A172 (cell line): ENCODE data around the gene CGRRF1. TPM values are rescaled to one million over a fixed set of nuclear protein-coding genes. Genes with fewer than 3 reads are reported as not detected.

Experiments used
- DNase-seq: peaks from one replicate; pipeline ENCODE4 v3.0.0-alpha.2; 2015; ENCODE audit warnings: low spot score
- total RNA-seq: library from RNA; depleted of rRNA; stranded (reverse); fragments of >200 nt; shearing (Covaris generic); gene quantifications from 2 replicates; pipeline ENCODE4 v1.2.3, GENCODE V29; 2014

CGRRF1 gene
- total RNA-seq, 1 experiment from 2014 or later, result 10.9 TPM

- DNase-seq, result no peak
Observed at GRCh38 chr14:54489731-54490444, 19.8 kb upstream of the CGRRF1 start.

DNA sequence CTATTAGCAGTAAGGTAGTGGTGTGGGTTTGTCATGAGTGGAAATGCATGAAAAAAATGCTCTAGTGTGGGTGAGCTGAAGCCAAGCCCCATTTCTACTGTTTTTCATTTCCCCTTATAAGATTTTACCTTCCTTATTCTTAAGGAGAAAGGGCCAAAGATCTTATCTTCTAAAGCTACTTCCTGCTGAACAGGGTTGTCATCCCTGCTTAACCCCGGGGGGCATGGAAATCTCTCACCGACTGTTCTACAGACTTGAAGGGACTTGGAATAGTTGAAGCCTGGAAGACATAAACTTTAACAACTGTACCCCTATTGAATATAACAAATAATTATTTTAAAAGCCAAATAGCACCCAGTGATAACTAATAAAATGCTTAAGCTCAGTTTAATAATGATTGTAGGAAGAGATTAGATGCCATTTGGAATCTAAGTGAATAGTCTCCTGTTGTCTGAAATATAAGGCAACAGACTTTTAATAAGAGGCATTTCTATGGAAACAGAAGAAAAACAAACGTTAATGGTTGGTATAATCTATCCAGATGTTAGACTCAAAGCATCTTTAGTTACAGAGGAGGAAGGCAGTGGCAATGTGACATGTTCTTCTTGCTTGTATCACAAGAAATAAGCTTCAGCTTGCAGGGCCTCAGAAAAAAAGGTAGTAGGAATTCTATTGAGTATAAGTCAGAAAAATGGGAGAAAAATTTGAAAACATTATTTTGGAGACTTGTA, 19.1 kb upstream of the CGRRF1 start:
- DNase-seq, result no peak

DNA sequence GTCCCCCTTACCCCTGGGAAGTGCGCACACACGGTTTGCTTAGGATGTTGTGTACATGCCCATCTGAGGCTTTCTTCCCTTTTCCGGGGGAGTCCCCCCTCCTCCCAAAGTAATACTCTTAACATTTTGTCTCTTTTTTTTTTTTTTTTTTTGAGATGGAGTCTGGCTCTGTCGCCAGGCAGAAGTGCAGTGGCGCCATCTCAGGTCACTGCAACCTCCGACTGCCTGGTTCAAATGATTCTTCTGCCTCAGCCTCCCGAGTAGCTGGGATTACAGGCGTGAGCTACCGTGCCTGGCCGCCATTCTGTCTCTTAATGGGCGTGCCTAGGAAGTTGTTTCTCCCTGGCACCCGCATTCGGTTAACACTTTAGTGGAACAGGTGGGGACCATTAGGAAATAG, 16.4 kb upstream of the CGRRF1 start:
- DNase-seq, result no peak

DNA sequence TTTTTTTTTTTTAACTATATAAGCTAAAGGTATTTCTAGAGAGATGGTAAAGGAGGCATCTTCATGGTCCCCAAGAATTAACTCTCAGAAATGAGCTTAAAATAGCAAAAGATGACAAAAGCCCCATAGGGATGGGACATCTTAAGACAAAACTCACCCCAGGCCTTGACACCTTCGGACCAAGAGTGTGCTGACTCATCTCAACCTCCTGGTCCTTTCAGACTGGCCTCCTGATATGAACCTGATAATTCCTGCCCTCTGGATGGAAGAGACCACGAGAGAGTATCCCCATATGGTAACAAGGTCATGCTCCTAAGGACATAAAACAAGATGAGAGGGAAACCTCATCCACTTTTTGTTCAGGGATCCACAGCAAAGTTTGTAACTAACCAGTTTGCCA, 12.5 kb upstream of the CGRRF1 start:
- DNase-seq, result no peak

DNA sequence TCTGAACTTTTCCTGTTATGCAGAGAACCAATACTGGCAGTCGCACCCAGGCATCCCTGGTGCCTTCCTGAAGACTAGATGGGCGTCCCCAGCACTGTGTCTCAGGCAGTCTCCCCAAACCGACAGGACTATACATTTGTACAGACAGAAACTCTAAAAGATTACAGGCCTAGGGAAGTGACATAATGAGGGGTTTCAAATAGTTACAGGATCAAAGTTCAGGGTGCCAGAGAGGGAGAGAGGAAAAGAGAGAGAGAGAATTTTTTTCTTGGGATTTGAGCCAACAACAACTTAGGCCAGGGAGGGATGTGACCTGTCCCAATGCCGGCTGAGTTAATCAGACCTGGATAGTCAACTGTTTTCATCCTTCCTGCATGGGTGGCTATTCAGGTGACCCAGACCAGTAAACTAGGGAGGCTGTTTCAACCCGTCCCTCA, 11.6 kb upstream of the CGRRF1 start:
- DNase-seq, result no peak

DNA sequence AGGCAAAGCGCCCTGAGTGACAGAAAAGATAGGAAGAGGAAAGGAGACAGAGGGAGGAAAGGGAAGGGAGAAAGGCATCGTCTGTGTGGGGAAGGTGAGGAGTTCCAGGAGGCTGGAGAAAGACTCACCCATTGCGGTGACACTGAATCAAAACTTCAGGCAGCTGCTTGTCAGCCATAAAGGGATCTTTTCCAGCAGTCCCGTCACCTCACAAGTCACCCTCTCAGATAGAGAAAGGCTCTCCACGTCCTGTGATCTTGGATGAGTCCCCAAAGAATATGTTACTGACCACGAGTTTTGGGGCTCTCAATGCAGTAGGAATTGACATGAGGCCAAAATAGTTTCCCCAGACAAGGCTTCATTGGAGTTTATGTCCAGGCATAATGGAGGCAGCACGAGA, 11.1 kb upstream of the CGRRF1 start:
- DNase-seq, result no peak

- no peak for DNase-seq
Observed at GRCh38 chr14:54500744-54501143, 9.0 kb upstream of the CGRRF1 start.

DNA sequence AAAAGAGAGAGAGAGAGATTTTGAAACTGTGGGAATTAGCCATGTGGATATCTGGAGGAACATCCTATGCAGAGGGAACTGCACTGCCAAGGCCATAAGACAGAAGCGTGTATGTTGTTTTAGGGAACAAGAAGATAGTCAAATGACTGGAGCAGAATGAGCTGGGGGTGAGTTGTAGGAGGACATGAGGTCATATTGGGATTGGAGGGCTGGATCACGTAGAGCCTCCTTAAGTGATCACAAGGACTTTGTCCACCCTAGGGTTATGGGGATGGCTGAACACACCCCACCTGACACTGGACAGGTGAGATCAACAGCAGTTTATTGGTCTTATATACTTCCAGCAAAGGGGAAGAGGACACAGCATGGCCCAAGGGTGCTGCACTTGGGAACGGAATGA, 8.2 kb upstream of the CGRRF1 start:
- no peak for DNase-seq

DNA sequence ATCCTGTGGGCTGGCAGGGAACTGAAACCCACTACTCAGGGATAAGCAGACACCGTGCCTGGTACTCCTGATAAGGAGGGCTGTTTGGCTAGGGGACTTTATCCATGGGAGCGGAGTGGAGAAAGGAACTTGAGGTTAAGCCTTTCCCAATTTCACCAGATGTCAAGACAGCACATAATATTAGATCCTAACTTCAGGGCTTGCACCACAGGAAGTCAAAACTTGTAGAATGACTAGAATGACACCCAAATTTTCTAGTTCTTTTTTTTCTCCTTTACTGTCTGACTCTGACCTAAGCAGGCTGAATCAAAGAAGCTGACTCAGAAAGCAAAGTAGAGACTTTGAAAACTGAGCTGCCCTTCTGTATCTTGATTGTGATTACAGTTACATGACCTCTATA, 7.1 kb upstream of the CGRRF1 start:
- DNase-seq, result no peak

GRCh38 chr14:54503486-54503885, 6.2 kb upstream of the CGRRF1 start:
- DNase-seq, result no peak

- DNase-seq, result no peak
Observed at GRCh38 chr14:54512393-54512792, 2.7 kb downstream of the CGRRF1 start.

- DNase-seq, result no peak
Observed at GRCh38 chr14:54515670-54516069, 6.0 kb downstream of the CGRRF1 start.

DNA sequence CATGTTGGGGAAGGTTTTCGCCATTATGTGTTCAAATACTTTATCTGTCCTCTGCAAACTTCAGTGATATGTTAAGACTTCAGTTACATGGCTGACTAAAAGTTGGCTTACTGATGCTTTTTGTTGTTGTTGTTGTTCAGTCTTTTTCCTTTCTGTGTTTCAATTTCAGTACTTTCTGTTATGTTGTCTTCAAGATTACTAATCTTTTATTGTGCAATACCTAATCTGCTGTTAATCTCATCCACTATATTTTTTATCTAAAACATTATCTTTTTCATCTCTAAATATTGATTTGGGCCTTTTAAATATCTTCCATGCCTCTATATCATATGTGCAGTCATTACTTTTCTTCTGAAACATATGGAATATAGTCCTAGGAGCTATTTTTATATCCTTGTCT, 7.0 kb downstream of the CGRRF1 start:
- no peak for DNase-seq

- DNase-seq, result no peak
Observed at GRCh38 chr14:54524410-54524809, 14.7 kb downstream of the CGRRF1 start.

DNA sequence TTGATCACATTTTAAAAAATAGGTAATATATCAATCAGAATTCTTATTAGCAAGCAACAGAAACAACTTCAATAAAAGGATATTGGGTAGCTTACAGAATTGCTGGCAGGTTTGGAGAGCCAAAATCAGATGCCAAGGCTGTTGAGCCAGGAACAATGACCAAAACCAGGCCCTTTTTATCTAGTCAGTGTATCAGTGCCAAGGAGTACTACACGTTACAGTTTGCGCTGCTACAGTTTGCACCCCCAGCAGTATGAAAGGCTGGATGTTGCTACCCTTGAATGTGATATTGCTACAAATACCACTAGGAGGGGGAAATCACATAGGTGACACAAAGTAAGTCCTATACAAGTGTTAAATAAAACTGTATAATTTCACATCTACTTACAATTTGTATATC, 19.3 kb downstream of the CGRRF1 start:
- no peak for DNase-seq

GRCh38 chr14:54529811-54530210, 20.1 kb downstream of the CGRRF1 start:
- peak; percentile 18 for DNase-seq

GRCh38 chr14:54532111-54533012, 22.7 kb downstream of the CGRRF1 start:
- DNase-seq, result no peak

GRCh38 chr14:54533100-54533499, 23.4 kb downstream of the CGRRF1 start:
- no peak for DNase-seq

DNA sequence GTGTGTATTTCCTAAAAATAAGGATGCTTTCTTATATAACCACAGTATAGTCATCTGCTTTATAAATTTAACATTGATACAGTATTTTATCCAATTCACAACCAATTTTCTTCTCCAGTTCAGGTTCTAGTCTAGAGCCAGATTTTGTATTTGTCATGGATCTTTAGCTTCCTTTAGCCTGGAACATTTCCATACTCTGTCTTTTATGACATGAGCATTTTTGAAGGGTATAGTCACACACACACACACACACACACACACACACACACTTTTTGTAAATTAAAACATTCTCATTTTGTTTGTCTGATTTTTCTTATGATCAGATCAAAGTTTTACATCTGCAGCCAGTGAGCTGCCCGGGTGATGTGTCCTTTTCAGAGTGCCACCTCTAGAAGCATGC, 25.4 kb downstream of the CGRRF1 start:
- no peak for DNase-seq

DNA sequence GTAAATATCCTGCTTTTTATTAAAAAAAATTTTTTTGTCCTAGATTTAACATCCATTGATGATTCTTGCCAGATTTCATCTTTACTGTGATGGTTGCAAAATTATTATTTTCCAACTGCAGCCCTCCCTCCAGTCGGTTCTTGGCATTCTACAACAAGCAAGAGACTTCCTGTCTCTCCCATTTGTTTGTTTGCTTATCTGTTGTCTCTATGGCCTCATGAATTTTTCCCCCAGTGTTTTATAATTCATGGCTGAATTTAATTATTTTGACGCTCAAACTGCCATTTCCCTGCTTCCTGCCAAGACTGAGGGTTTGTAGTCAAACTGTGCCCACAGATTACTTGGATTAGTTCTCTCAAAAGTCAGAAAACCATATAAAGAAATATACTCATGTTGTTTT, 25.9 kb downstream of the CGRRF1 start:
- no peak for DNase-seq

DNA sequence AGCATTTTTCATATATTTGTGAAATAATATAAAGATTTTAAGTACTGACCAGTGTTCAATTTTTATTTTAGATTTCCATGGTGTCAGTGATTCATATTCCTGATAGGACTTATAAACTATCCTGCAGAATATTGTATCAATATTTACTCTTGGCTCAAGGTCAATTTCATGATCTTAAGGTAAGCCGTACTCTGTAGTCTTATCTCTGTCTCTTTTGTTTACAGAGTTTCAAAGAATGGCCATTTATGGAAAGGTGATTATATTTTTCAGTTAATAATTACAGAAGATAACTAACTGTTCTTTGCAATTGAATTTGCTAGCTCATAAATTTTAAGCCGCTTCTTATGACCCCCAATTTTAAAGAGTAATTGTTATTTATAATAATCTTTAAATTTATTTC, 27.9 kb downstream of the CGRRF1 start:
- no peak for DNase-seq

DNA sequence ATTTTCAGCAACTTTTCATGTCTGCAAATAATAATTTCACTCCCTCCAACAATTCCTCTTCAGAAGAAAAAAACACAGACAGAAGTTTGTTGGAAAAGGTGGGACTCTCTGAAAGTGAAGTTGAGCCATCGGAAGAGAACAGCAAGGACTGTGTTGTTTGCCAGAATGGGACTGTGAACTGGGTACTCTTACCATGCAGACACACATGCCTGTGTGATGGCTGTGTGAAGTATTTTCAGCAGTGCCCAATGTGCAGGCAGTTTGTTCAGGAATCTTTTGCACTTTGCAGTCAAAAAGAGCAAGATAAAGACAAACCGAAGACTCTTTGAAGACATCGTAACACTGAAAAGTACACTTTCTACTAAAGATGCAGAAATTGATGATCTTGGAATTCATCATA, 28.3 kb downstream of the CGRRF1 start:
- DNase-seq, result no peak

GRCh38 chr14:54547583-54547982, 37.9 kb downstream of the CGRRF1 start:
- DNase-seq, result no peak
